HG03521 (cell line): ENCODE results near the gene MEGF9.

ENCODE experiments used
- ATAC-seq: cut with Tn5 transposase; IDR thresholded peaks from one replicate; pipeline ENCODE4 v1.9.1; 2021; ENCODE audit warnings: mild to moderate bottlenecking, moderate library complexity; ENCODE audit not compliant: unreplicated experiment

The MEGF9 gene

DNA sequence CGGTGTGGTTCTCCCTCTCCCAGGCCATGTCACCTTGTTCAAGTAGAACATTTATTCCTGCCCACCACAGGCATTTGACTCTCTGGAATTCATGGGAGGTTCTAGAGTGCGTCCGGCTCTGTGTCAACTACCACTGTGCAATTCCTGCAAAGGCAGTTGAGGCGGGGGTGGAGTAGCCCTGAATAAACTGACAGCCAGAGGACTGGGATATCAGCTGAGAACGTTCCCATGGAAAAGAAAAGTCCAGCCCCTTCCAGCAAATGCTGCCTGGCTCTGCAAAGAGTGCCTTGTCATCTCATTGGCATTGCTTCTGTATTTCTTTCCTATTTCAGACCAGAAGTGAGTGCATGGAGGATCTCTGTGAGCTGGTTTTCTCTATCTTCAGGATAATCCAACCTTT, 18.9 kb upstream of the MEGF9 start:
- no peak for ATAC-seq

DNA sequence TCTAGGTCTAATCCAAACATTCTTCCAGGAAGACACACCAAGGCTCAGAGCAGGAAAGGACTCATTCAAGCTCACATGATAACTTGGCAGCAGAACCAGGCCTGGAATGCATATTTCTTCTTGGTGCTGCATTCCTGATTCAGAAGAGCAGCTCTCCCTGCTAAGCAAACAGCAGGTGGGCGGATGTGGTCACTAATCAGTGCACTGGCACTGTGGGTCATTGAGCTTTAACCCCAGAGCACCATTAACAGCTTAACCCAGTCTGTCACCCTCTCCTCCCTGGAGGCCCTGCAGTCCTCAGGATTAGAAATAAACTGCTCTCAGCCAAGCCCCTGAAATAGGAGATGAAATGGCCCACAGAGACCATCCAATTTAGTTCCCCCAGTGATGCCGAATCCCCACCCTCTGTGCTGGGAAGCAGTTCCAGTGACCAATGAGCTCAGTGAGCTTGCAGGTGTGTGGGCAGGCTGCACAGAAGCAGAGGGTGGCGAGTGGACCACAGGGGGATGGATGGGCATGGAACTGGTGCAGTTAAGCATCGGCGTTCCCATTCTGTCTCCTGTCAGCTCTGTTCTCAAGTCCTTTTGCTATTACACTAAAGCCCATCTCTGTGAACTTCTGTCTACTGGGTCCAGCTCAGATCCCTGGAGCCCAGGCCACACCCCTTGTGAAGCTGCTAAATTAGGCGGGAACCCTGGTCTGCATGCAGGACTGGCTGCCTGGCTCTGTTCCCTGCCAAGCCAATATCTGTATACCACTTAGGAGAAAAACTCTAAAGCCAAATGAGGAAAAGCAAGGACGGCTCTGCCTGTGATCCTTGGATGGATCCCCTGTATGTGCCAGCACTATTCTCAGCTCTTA, 16.6 kb upstream of the MEGF9 start:
- no peak for ATAC-seq

DNA sequence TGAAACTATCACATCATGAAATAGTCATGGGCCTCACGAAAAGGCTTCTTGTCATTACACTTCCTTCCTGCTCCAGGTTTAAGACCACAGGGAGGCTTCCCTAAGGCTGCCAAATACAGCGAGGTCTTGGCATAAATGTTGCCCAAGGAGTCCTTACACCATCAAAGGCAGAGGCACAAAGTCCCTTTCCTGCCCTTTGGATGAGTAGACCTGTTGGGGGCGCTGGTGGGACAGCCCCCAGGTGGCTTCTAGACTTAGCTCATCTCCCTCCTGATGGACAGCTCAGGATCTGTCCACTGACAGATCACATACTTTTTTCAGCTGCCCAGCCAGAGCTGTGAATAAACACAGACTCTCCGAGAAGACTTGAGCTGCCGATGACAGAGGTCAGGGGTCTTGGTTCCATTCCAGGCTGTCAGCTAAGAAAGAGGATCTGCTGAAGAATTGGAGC, 15.5 kb upstream of the MEGF9 start:
- ATAC-seq, result no peak

DNA sequence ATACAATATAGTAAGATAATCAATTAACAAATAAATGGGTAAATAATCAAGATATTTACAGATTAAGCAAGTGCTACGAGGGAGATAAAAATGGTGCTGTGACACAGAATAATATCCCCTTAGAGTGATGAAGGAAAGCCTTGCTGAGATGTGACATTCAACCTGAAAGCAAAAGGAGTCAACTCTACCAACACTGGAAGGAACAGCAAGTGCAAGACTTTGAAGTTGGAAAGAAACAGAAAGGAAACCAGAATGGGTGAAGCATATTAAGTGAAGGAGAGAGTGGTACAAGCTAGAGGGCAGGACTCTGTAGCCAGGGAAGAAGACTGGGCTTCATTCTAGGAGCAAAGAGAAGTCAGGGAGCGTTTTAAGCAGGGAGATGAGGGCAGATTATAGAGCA, 12.2 kb upstream of the MEGF9 start:
- no peak for ATAC-seq

DNA sequence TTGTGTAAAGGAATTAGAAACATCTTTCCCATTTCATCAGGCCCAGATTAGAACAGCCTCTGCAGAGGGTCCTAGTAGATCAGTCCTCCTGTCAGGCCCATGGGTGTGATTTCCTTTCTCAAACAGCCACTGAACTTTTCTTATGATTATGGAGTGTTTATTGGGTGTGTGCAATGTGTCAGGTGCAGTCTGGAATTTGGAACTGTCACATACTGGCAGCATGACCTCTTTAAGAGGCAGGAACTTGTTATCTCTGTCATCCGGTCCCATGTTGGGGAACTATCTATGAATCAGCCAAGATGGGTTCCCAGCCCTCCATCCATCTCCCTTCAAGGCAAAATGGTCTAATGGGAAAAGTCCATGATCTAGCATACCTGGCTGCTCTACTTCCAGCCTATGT, 11.6 kb upstream of the MEGF9 start:
- ATAC-seq, result no peak

DNA sequence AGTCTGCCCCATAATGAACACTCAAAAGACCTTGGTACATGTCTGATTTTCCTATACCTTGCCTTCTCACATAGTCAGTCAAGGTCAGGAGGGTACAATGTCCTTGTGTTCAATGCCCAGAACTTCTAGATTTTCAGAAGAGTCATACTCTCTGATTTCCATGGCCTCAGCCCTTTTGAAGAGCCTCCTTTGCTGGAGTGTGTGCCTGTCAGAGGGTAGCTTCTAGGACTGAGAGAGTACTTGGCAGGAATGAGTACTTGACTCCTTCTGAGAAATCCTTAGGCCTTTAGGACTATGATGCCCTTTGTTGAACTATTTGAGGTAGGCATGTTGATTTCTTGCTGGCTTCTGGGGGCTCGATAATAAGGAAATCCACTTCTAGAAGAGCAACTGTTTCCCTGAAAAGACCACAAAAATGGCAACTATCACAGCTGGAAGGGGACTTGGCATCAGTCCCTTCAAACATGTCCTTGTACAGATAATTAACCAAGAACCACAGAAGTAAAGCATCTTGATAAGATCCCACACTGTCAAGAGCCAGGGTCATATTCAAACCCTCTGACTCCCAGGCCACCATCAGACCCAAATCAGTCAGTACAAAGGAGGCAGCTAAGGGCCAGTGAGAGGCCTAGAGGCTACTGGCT, 10.6 kb upstream of the MEGF9 start:
- no peak for ATAC-seq

DNA sequence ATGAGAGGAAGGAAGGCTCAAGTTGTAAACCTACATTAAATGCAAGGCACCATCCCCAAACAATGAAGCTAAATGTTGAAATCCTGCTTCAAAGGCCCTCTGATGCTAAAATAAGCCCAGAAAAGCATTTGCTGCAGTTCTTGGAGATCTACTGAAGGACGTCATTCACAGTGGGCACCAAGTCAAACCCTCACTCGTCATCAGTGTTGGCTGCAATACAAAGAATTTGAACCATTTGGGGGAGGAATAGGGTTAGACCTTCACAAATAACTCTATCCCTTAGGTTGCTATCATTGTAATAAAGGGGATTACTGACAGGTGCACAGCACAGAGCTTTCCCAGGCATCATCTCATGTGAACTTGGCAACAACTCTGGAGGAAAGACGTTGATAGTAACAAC, 9.3 kb upstream of the MEGF9 start:
- ATAC-seq, result no peak

DNA sequence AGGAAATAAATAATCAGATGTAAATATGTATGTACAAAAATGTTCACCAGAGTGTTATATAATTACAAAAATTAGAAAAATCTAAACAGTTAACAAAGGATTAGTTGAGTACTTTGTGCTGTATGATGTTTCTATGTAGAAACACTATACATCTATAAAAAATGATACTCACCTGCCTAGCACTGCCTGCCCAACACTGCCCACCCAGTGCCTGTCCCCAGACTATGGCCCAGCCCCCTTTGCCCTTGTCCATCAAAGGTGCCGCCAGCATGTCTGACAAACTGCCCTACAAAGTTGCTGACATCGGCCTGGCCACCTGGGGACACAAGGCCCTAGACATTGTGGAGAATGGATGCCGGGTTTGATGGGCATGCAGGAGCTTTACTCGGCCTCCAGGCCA, 6.1 kb upstream of the MEGF9 start:
- ATAC-seq, result no peak

DNA sequence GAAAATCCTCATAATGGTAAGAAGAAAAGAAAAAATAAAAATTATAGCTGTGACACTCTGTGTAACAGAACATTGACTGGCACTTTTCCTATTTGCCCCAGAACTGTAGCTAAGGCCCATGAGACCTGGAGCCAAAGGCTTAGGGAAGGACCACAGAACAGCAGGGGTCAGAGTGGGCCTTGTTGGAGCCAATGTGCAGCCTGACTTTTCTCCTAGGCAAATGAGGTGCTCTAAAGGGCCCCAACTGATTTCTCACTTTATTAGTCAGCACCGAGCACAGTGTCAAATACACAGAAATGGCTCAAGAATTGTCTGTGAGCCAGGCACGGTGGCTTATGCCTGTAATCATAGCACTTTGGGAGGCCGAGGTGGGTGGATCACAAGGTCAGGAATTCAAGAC, 4.0 kb upstream of the MEGF9 start:
- ATAC-seq, result no peak

DNA sequence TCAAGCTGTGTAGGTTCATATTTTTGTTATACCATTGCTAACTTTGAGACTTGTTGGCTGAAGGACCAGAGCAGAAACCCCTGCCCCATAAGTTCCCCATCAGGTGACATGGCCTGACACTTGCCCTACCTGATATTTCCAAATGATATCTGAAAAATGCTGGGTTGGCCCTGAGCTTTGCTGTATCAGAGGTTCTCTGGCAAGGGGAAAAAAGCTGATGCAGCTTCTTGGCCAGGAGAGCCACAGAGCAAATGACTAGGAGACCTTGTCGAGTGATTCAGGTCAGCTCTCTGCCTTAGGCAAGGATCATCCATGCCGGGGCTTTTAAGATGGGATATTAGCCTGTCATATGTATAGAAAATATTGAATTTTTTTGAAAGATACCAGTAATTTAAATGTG, 2.9 kb upstream of the MEGF9 start:
- ATAC-seq, result no peak

DNA sequence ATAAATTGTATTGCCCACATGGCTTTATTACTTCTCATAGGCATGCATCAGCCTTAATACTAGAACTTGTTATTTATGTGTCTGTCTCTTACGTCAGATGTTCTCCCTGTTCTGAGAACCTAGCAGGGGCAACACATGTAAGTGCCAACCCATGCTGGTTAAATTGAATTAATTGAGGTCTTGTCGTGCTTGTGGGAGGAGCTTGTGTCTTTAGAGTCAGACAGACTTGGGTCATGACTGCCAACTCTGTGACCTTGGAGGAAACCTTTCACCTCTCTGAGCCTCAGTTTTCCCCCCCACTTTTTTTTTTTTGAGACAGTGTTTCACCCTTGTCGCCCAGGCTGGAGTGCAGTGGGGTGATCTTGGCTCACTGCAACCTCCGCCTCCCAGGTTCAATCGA, 2.2 kb upstream of the MEGF9 start:
- ATAC-seq, result no peak

DNA sequence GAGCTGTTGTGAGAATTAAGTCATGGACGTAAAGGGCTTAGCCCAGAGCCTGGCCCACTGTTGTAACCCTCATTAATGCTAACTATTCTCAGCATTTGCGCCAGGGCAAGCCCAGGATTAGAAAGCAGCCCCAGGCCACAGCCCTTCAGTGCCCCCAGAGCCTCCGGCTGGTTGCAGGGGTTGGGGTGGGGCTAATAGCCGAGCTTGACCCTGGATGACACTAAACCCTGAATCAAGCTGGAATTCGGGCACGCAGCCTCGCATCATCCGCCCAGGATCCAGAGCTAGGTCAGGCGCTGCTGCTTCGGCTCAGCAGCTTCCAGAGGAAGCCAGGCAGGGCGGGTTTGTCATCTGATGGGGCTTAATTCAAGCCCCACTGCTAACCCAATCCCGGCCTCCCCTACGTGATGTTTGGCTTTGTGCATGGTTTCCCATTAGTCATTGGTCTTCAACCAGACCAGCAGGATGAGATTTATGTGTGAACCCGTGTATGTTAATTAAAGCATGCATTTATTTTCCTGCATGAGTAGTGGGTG, 1.2 kb upstream of the MEGF9 start:
- ATAC-seq, result no peak

DNA sequence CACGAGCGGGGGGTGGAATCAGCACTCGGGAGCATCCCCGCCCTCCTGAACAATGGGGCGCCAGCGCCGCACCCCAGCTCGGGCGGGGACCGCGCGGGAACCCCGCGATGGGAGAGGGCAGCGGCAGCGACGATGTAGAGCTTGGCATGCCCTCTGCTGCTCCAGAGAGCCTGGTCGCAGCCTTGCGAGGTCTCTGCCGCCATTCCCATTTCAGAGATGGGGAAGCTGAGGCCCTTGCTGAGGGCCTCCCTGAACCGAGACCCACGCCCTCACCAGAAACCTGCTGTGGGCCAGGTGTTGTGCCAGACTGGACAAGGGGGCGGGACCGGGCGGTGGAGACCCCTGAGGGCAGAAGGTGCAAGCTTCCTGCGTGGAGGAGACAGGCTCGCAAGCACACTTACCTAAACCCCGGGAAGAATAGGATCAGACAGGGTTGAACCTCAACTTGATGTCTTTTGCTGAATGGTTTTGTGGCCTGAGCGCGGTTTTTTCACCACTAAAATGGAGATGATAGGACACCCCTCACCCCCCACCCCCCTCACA, 647 bp upstream of the MEGF9 start:
- ATAC-seq, result no peak

DNA sequence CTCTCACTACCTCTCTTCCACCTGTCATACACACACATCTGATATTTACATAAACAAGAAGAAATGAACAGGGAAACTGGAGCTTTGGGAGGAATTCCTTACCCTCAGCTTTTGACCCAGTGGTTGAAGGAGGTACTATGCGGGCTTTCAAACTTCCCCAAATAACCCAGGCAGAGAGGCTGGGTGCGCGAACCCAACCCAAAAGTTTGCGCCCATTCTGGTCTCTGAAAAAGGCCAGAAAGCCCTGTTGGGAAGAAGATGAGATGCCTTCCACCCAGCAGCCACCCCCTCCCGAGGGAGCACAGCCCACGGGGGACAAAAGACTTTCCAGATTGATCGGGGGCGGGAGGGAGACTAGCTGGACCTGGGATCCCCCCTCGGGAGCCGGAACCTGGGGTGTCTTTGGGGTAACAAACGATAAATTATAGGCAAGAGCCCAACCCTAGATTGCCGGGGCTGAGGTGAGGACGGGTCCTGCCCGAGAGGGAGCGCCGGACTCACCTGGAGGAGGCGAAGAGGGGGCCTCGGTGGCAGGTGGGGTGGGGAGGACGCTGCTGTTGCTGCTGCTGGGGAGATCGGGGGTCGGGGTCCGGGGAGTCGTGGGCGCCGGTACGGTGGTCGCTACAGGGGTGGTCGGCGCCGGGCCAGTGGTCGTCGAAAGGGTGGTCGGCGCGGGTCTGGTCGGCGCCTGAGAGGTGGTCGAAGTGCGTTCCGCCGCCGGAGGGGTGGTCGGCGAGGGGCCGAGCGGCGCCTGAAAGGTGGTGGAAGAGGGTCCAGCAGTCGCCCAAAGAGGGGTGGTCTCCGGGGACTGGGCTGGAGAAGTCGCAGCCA, 798 bp downstream of the MEGF9 start:
- ATAC-seq, result no peak

DNA sequence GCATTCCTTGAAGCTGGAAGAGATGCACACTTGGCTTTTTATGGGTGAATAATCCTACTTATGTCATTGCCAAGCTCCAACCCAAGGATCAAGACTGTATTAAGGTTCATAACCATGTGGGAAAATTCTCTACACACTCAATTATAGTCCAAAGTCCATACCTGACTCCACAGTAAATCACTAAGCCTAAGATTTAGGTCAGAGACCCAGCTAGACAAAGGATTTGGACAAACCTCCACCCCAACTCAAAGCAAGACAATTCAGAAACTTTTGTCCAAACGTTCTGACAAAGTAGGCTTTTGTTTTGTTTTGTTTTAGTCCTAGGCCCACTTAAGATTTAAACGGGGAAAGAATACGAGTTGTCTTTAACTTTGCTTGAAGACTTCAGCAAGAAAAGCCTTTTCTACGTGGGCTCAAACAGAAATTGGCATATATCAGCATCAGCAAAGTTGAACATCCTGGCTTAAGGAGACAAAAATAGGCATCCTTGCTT, 1.7 kb downstream of the MEGF9 start:
- no peak for ATAC-seq

DNA sequence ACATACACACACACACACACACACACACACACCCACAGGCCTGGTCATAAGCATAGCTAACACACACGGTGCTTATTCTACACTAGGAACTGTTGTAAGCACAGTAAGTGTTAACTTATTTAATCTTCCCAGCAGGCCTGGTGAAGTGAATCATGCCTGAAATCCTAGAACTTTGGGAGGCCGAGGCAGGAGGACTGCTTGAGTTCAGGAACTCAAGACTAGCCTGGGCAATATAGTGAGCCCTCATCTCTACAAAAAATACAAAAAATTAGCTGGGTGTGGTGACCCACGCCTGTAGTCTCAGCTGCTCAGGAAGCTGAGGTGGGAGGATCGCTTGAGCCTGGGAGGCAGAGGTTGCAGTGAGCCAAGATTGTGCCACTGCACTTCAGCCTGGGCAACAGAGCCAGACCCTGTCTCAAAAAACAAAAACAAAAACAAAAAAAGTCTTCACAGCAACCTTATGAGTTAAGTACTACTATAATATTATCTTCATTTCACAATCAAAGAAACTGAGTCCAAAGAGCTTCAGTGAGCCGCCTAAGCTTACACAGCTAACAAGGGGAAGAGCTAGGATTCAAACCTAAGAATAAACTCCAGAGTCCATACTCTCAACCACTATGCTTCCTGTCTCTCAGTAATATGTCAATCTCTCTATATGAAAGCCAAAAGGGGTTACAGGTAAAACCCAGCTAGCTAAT, 2.3 kb downstream of the MEGF9 start:
- ATAC-seq, result no peak

DNA sequence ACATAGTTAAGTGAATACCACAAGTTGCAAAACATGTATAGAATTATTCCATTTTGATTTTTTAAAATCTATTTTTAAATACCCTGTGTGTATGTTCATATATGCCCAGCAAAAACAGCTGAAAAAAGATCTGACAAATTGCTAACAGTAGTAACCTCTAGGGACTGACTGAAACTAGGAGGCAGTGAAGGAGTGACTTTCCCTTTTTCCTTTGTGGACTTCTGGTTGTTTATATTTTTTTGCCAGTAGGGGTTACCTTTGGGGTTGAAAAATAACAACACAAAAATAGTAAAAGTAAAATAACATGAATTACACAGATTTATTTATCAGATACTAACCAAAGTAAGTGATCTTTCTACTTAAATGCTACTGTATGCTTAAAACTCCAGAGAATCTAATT, 2.9 kb downstream of the MEGF9 start:
- no peak for ATAC-seq

DNA sequence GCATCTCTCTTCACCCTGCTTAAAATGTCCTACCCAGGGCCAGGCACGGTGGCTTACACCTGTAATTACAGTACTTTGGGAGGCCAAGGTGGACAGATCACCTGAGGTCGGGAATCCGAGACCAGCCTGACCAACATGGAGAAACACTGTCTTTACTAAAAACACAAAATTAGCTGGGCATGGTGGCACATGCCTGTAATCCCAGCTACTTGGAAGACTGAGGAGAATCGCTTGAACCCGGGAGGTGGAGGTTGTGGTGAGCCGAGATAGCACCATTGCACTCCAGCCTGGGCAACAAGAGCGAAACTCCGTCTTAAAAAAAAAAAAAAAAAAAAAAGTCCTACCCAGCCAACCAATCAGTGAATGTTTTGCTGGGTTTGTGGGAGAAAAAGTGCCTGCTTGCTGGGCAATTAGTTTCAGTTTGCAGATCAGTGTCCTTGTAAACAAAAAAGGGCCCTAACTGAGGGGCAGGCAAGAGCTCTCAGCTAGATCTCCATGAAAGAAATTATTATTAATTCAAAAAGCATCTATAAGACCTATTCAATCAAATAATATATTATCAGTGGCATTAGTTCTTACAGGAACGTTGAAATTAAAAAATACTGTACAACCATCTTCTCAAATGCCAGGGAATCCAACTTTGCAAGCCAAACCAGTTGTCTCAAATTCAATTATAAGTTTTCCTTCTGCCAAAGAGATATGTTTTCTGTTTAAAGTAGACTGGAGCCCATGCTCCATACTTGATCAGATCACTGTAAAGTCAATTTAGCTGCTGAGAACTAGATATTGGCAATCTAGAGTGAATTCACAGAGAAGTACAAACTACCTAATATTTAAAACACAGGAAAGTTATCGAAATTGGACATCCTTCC, 3.9 kb downstream of the MEGF9 start:
- ATAC-seq, result no peak

DNA sequence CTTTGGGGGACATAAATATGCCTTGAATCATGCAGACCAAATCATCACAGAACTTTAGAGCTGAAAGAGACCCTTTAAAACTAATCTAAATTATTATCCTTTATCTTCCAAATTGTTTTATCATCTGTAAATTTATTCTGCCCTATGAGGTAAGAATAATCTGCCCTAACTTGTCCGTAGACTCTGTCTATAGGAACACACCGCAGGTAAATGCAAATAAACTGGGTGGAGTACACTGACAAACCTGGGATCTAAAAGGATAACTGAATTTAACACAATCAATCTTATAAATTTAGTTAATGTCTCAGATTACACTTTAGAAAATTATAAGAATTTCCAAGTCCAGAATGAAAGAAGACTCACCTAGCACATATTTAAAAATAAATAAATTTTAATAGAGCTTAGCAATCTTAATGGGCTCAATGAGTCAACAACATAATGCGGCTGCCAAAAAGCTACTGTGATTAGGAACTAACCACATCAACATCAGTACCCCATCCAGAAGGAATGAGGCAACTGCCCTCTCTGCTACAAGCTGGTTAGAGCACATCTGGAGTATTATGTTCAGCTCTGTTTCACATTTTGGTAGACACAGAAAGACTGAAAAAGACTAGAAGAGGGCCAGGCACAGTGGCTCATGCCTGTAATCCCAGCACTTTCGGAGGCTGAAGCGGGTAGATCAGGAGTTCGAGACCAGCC, 5.6 kb downstream of the MEGF9 start:
- no peak for ATAC-seq
